ENCODE measurements around the gene PCTP. TPM values are rescaled to one million over a fixed set of nuclear protein-coding genes. Genes with fewer than 3 reads are reported as not detected.

Gene PCTP
- total and polyA plus RNA-seq, 9 of the 15 experiments (the other 6 are each of a cell fraction or from before 2014, with no cell fraction given), result 10.9 to 62.3 (median 41.2) TPM

- FAIRE-seq (no peak), DNase-seq (ENCODE audit: extremely low read depth in 1 of 4, low spot score in 3 of 4) (peak; percentile 39 to 64 (median 52)), ATAC-seq (peak; percentile 65)
- POLR2A ChIA-PET, result interaction anchor here (0.8 to 1.8 kb wide), 6 partner anchors 9 to 197 kb away, joined by 4 to 6 read pairs (median 5); no protein-coding TSS in a partner anchor
- no TSS peak for BruUV-seq (replicated peaks)
- Histone ChIP-seq H4K20me1 (replicated peaks; ENCODE audit: control insufficient read depth, insufficient read depth, low read length) (no peaks in the 10 kb centered on the region), H3K4me2 (ENCODE audit: insufficient read depth, low read length) (no peak overlapping the region), H3K27me3 (ENCODE audit: control insufficient read depth in 2 of 2, insufficient read depth in 2 of 2, low read length in 2 of 2) (no peaks in the 10 kb centered on the region), H3K9me3 (replicated peaks; ENCODE audit: control insufficient read depth, insufficient read depth, low read depth, low read length) (no peaks in the 10 kb centered on the region), H2AFZ (ENCODE audit: low read depth, low read length) (no peak overlapping the region), H3K9ac (ENCODE audit: insufficient read depth in 1 of 2, low read depth in 2 of 2, low read length in 2 of 2) (no peak overlapping the region), H3K79me2 (ENCODE audit: control insufficient read depth, insufficient read depth, low read length) (peaks cover 7% of the 10 kb centered on the region; the same call in 1 of the 3 replicates), H3K27ac (ENCODE audit: extremely low read depth, low read depth, low read length) (no peak overlapping the region), H3K36me3 (ENCODE audit: control insufficient read depth, insufficient read depth, low read length) (peaks cover 70% of the 10 kb centered on the region), H3K4me1 (replicated peaks in 1 of 2; ENCODE audit: control insufficient read depth in 2 of 2, insufficient read depth in 2 of 2, low read length in 2 of 2) (no peaks in the 10 kb centered on the region), H3K9me1 (ENCODE audit: control insufficient read depth, insufficient read depth, low read length) (no peaks in the 10 kb centered on the region), H3K4me3 (no peak overlapping the region)
- CTCF ChIA-PET (ENCODE audit: low intra/inter-chr PET ratio), result interaction anchor here (0.7 to 4.2 kb wide), 4 partner anchors 28 to 244 kb away, joined by 3 to 60 read pairs (median 4); no protein-coding TSS in a partner anchor
- in situ Hi-C loops (cut with MboI) (loop anchor here (5.0 kb wide), 1 partner anchor 243 kb away; no protein-coding TSS in a partner anchor), intact Hi-C loops (cut with micrococcal nuclease) (loop anchor here (1.0 to 5.0 kb wide), 4 partner anchors 38 to 243 kb away; no protein-coding TSS in a partner anchor)
- WGBS (ENCODE audit: insufficient coverage, low coverage, missing lambda C conversion rate), result 32% methylated on average over 4 of the region's 4 CpGs
- TF ChIP-seq ZNF384 (IDR thresholded peaks at IDR 0.05; ENCODE audit: low read depth, low read length) (0 out of 2 replicates have a peak, but pooled peaks have one; percentile 34), ZNF282 (CRISPR knock-in tag; IDR thresholded peaks at IDR 0.05) (no peak), CEBPZ (IDR thresholded peaks at IDR 0.05; ENCODE audit: borderline replicate concordance, low read depth, low read length) (no peak), HMGN3 (IDR thresholded peaks at IDR 0.05; ENCODE audit: borderline replicate concordance, extremely low read depth, insufficient read length, low read depth, low read length) (no peak), ARID3A (IDR thresholded peaks at IDR 0.05; ENCODE audit: borderline replicate concordance, low read depth, low read length) (peak; percentile 63; the same call in 1 of the 2 replicates), ZBTB49 (CRISPR knock-in tag; IDR thresholded peaks at IDR 0.05; ENCODE audit: borderline replicate concordance) (no peak), THAP7 (CRISPR knock-in tag; IDR thresholded peaks at IDR 0.05) (no peak), TFE3 (CRISPR knock-in tag; IDR thresholded peaks at IDR 0.05) (no peak), BHLHE40 (IDR thresholded peaks at IDR 0.05; ENCODE audit: low read length) (no peak)
Measured at GRCh38 chr17:55770196-55770870, 19.5 kb downstream of the PCTP start.
